Mesenteric fat pad (tissue), 1 donor: ENCODE results near the gene TRHDE. TPM values are rescaled to one million over a fixed set of nuclear protein-coding genes. Genes with fewer than 3 reads are reported as not detected.

Experiments
- DNase-seq: peaks from one replicate; pipeline ENCODE4 v3.0.0-alpha.2; 2020; ENCODE audit warnings: low spot score
- total RNA-seq: library from RNA; stranded (reverse); fragmentation: NEBNext Ultra II Directional; extraction: Animal tissue kit (Norgen Biotek cat#: 25700); gene quantifications from one replicate; pipeline ENCODE4 v1.2.1, GENCODE V29; 2021
- donor health status: DM: yes; HTN: yes; CAD: no.

The TRHDE gene
- total RNA-seq, 1 donor from 2014 or later, result 14.5 TPM

DNA sequence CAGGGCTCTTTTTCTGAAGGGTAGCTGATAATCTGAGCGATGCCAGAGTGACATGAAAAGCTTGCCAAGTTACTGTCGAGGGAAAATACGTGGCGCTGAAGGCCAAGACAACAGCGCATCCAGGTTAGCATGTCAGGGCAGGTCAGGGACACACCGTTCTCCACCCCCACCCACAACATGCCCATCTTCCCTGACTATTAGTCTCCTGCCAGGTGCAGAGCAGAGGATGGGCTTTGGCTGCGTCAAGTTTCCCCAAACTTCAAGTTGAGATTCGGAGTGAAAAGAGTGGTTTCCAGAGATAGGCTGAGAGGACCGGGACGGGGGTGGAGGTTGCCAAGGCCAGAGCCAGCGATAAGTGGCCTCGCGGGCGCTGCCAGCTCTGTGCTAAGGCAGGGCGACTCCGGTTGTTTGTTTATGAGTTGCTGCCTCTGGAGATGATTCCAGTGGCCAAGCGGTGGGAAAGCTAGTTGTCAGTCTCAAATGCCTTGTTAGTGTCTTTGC, 1.7 kb downstream of the TRHDE start:
- DNase-seq, result no peak

GRCh38 chr12:72274931-72275330, 2.8 kb downstream of the TRHDE start:
- no peak for DNase-seq

DNA sequence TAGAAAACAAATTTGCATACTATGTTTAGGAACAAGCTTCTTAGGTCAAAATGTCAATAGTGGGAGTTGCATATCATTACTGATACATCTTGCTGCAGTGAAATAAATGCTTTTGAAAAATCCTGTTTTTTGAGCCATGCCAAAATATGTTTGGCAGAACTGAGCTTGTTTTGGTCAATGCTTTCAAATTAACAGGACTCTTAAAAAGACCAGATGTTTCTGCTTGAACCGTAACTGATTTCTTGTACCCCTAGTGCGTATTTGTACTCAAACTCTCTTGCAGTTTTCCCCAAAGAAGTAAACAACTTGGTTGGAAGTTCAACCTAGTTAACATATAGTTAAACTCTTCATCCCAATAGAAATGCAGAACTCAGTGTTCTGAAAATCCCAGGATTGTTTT, 3.4 kb downstream of the TRHDE start:
- no peak for DNase-seq

- no peak for DNase-seq
Observed at GRCh38 chr12:72276181-72276805, 4.1 kb downstream of the TRHDE start.

- DNase-seq, result no peak
Observed at GRCh38 chr12:72277415-72277814, 5.2 kb downstream of the TRHDE start.

GRCh38 chr12:72278894-72279293, 6.7 kb downstream of the TRHDE start:
- no peak for DNase-seq

GRCh38 chr12:72281126-72281525, 9.0 kb downstream of the TRHDE start:
- DNase-seq, result no peak

GRCh38 chr12:72282721-72283120, 10.6 kb downstream of the TRHDE start:
- no peak for DNase-seq

DNA sequence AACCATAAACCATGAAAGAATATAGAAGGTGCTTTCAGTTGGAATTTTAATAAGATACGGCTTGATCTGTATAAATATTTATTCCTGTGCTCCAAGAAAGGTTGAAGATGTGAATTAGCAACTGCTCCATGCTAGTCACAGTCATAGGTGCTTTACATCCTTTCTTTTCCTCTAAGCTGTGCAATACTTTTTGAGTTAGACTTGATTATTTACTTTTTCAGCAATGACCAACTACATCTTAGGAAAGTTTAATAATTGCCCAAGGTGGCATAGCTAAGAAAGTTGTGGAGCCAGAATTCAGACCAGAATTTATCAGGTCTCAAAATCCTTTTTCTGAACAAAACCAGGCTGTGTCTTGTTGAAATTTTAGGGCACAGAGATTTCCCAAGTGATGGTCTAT, 13.7 kb downstream of the TRHDE start:
- DNase-seq, result no peak

- no peak for DNase-seq
Observed at GRCh38 chr12:72286526-72286925, 14.4 kb downstream of the TRHDE start.

- DNase-seq, result no peak
Observed at GRCh38 chr12:72288436-72288835, 16.3 kb downstream of the TRHDE start.

- no peak for DNase-seq
Observed at GRCh38 chr12:72288911-72289310, 16.7 kb downstream of the TRHDE start.

GRCh38 chr12:72289633-72290032, 17.5 kb downstream of the TRHDE start:
- DNase-seq, result no peak

- DNase-seq, result no peak
Observed at GRCh38 chr12:72291175-72291574, 19.0 kb downstream of the TRHDE start.

GRCh38 chr12:72293701-72294100, 21.5 kb downstream of the TRHDE start:
- DNase-seq, result no peak

DNA sequence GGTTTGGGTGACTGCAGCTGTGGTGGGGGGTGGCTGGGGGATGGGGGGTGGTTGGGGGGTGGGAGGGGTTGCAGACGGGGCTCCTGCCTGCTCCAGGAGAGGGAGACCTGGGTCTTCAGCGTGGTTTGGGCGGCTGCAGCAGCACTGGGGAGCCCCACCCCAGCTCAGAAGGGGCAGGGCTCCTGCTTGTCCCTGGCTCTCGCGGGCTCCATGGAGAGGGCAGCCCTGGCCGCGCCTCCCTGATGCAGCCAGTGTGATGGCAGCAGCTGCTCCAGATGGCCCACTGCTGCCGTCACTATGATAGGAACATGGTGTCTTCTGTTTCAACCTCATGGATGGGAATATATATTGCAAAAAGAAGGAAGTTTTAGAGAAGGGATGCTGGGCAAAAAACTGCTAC, 22.9 kb downstream of the TRHDE start:
- no peak for DNase-seq

GRCh38 chr12:72295744-72296143, 23.6 kb downstream of the TRHDE start:
- no peak for DNase-seq

GRCh38 chr12:72296389-72296788, 24.2 kb downstream of the TRHDE start:
- DNase-seq, result no peak

- DNase-seq, result no peak
Observed at GRCh38 chr12:72297666-72298065, 25.5 kb downstream of the TRHDE start.

GRCh38 chr12:72300728-72301127, 28.6 kb downstream of the TRHDE start:
- no peak for DNase-seq

- DNase-seq, result no peak
Observed at GRCh38 chr12:72304751-72305150, 32.6 kb downstream of the TRHDE start.

DNA sequence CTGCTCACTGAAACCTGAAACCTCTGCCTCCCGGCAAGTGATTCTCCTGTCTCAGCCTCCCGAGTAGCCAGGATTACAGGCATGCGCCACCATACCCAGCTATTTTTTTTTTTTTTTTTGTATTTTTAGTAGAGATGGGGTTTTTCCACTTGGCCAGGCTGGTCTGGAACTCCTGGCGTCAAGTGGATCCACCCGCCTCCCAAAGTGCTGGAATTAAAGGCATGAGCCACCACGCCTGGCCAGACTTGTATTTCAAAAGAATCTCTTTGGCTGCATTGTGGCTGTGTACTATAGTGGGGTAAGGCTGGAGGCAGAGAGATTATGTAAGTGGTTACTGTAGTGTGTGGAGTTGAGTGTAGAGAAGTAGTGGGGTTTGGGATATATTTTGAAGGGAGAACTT, 35.1 kb downstream of the TRHDE start:
- no peak for DNase-seq

DNA sequence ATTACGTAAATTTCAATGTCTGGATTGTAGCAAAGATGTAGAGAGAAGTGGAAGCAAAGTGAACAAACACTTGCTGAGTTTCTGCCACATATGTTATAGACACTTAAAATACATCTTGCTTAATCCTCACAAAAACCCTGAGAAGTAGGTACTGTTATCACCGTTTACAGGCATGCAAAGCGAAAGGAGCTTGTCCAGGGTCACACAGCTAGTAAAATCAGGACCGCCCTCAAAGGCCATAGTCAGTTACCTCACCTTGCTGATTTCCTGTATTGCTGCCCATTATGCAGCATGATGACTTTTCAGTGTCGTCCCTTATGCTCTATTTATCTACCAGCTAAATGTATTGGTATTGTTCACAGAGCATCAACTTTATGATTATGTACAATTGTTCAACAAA, 39.8 kb downstream of the TRHDE start:
- no peak for DNase-seq

DNA sequence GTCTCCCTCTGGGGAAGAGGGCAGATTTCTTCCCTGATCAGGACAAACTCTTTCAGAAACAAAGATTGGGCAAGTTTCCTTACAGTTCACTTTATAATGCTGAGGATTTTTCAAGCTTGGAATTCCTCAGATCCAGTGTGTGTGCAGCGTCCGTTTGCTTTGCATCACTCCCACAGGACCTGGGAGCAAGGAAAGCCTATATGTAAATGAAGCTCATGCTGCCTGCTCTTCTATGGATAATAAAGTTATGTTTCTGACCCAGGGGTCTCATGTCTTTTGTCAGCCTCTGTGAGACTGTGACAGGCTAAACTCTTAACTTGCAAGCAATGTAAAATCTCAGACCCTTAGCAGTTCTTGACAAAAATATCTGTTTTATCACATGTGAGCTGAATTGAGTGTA, 41.6 kb downstream of the TRHDE start:
- DNase-seq, result no peak
